Endothelial cell of umbilical vein (primary cell): ENCODE data around the gene MACROD2. TPM values are rescaled to one million over a fixed set of nuclear protein-coding genes. Genes with fewer than 3 reads are reported as not detected.

Experiments used
- BruUV-seq: library from RNA; stranded (reverse); fragments of 400-500 nt; replicated peaks from 2 replicates; lab custom pipeline; 2021; lab: Mats Ljungman, UMichigan
- CTCF ChIA-PET: fragments of 300-600, 350-600 bp; sonication (Branson Sonifier 250); formaldehyde crosslinking; loops from one replicate; lab custom pipeline; 2021; ENCODE audit warnings: antibody characterized with exemption, inconsistent platforms; lab: Charles Lee
- POLR2A ChIA-PET: fragments of 300-600, 350-600 bp; sonication (Branson Sonifier 250); formaldehyde crosslinking; loops from one replicate; lab custom pipeline; 2021; ENCODE audit warnings: antibody characterized with exemption, inconsistent platforms; lab: Charles Lee
- DNase-seq: peaks from one replicate; pipeline ENCODE4 v3.0.0-alpha.2; 2011; ENCODE audit warnings: low read depth, low spot score
- FAIRE-seq: peaks from 2 replicates; lab custom pipeline; 2011; peaks lifted over from hg19 to GRCh38; lab: Jason Lieb, UNC
- H2AFZ ChIP-seq: 2 replicates; pipeline ENCODE4 v1.6.0; 2012; ENCODE audit warnings: low read depth, low read length, control low read depth, inconsistent platforms
- H3K27ac ChIP-seq: 2 replicates; pipeline ENCODE4 v1.5.1; 2011; ENCODE audit warnings: low read depth, mild to moderate bottlenecking, control low read depth, low read length, moderate library complexity; ENCODE audit not compliant: insufficient read depth
- H3K27me3 ChIP-seq, 2 experiments: 2 replicates each; pipeline versions ENCODE4 v1.6.0 to v1.6.1; 2011; ENCODE audit warnings: low read length in 2 of 2, mixed read lengths in 1 of 2; ENCODE audit not compliant: control insufficient read depth in 2 of 2, insufficient read depth in 2 of 2
- H3K36me3 ChIP-seq, 2 experiments: 2 replicates in 1 of 2; 3 replicates in 1 of 2; pipeline ENCODE4 v1.5.1; 2011; ENCODE audit warnings: low read length in 2 of 2, mild to moderate bottlenecking in 1 of 2, moderate library complexity in 1 of 2; ENCODE audit not compliant: control insufficient read depth in 2 of 2, insufficient read depth in 2 of 2; ENCODE audit errors: extremely low read depth in 1 of 2
- H3K4me1 ChIP-seq: 3 replicates; pipeline ENCODE4 v1.5.1; 2011; ENCODE audit warnings: mild to moderate bottlenecking, low read length; ENCODE audit not compliant: control insufficient read depth, insufficient read depth; ENCODE audit errors: extremely low read depth
- H3K4me2 ChIP-seq: 2 replicates; pipeline ENCODE4 v1.6.1; 2011; ENCODE audit warnings: low read length, control low read depth, mixed read lengths; ENCODE audit not compliant: insufficient read depth
- H3K4me3 ChIP-seq, 3 experiments: fragments of 200-600 bp in 1 of 3; sonication (generic), shearing (Covaris generic) in 1 of 3; replicated peaks in 1 of 3; 2 replicates each; pipeline ENCODE4 v1.5.1; 2011 to 2016; ENCODE audit warnings: control low read depth in 3 of 3, low read length in 3 of 3, mild to moderate bottlenecking in 2 of 3, inconsistent platforms in 1 of 3, low read depth in 1 of 3, moderate library complexity in 1 of 3; ENCODE audit not compliant: insufficient read depth in 1 of 3
- H3K79me2 ChIP-seq: 2 replicates; pipeline ENCODE4 v1.6.0; 2012; ENCODE audit warnings: low read length, inconsistent platforms; ENCODE audit not compliant: control insufficient read depth, insufficient read depth
- H3K9ac ChIP-seq: replicated peaks from 2 replicates; pipeline ENCODE3; 2011; ENCODE audit warnings: low read length, control low read depth; ENCODE audit not compliant: insufficient read depth; ENCODE audit errors: extremely low read depth
- H3K9me1 ChIP-seq: replicated peaks from 3 replicates; pipeline ENCODE4 v1.6.0; 2011; ENCODE audit warnings: mild to moderate bottlenecking, low read length; ENCODE audit not compliant: control insufficient read depth, insufficient read depth; ENCODE audit errors: extremely low read depth
- H3K9me3 ChIP-seq: replicated peaks from 2 replicates; pipeline ENCODE4 v1.5.1; 2012; ENCODE audit warnings: low read length, inconsistent platforms; ENCODE audit not compliant: control insufficient read depth, insufficient read depth
- H4K20me1 ChIP-seq: replicated peaks from 2 replicates; pipeline ENCODE3; 2011; ENCODE audit warnings: mild to moderate bottlenecking, low read length; ENCODE audit not compliant: control insufficient read depth, insufficient read depth; ENCODE audit errors: extremely low read depth
- EZH2 ChIP-seq: IDR thresholded peaks from 2 replicates; pipeline ENCODE4 v1.6.1; 2012; ENCODE audit warnings: borderline replicate concordance, low read depth, mild to moderate bottlenecking, moderate library complexity, low read length, inconsistent platforms; ENCODE audit not compliant: severe bottlenecking
- FOS ChIP-seq: IDR thresholded peaks from 2 replicates; pipeline ENCODE4 v1.6.1; 2011; ENCODE audit warnings: mild to moderate bottlenecking, low read length, moderate library complexity, borderline replicate concordance; ENCODE audit not compliant: insufficient read depth
- GATA2 ChIP-seq: IDR thresholded peaks from 2 replicates; pipeline ENCODE4 v1.7.0; 2011; ENCODE audit warnings: low read depth, mild to moderate bottlenecking, moderate library complexity, mixed read lengths, low read length; ENCODE audit not compliant: insufficient read length, insufficient read depth
- JUN ChIP-seq: IDR thresholded peaks from 2 replicates; pipeline ENCODE4 v1.6.1; 2011; ENCODE audit warnings: borderline replicate concordance, low read depth; ENCODE audit not compliant: insufficient read length, insufficient read depth
- MYC ChIP-seq: IDR thresholded peaks from one replicate; pipeline ENCODE4 v1.6.1; 2011; ENCODE audit warnings: mild to moderate bottlenecking, low read depth, low read length
- POLR2A ChIP-seq: IDR thresholded peaks from 2 replicates; pipeline ENCODE4 v1.6.1; 2012; ENCODE audit warnings: low read depth, mild to moderate bottlenecking, control low read depth, low read length
- POLR2AphosphoS5 ChIP-seq: IDR thresholded peaks from 2 replicates; pipeline ENCODE4 v1.6.1; 2012; ENCODE audit warnings: low read depth, mild to moderate bottlenecking, control low read depth, low read length, moderate library complexity; ENCODE audit not compliant: insufficient read depth
- dilution Hi-C: fragments of 300-500 bp; cut with MboI; formaldehyde crosslinking; loops from one replicate; pipeline ENCODE4 v1.15.0; 2019; ENCODE audit warnings: low sequenced_read_pairs; ENCODE audit not compliant: extremely low pct_ligation_motif_present
- intact Hi-C: fragments of 100-400 bp; cut with micrococcal nuclease; formaldehyde crosslinking; loops from one replicate; pipeline ENCODE4 v1.10.0; 2022
- polyA plus RNA-seq, 4 experiments: library from polyadenylated mRNA; depleted of rRNA in 3 of 4; stranded (reverse) in 3 of 4; unstranded in 1 of 4; fragments of >200 nt; gene quantifications; 2 replicates each; pipeline versions ENCODE4 v1.2.1 to v1.2.3, GENCODE V29; 2011 to 2012; ENCODE audit warnings: missing spikeins in 1 of 4
- total RNA-seq: library from RNA; stranded (reverse); gene quantifications from 2 replicates; pipeline ENCODE4 v1.2.3, GENCODE V29; 2021
- TF ChIP-seq, protein P1 (sequence below): IDR thresholded peaks from 2 replicates; pipeline ENCODE4 v1.6.1; 2011; ENCODE audit not compliant: insufficient read depth, insufficient read length
- TF ChIP-seq, protein P2 (sequence below), 2 donors: IDR thresholded peaks; 1 replicate in 1 of 2; 2 replicates in 1 of 2; pipeline ENCODE4 v1.5.1; 2011; ENCODE audit warnings: low read length in 2 of 2, mild to moderate bottlenecking in 2 of 2, moderate library complexity in 2 of 2, control low read depth in 1 of 2, inconsistent platforms in 1 of 2, low read depth in 1 of 2; ENCODE audit not compliant: insufficient read depth in 1 of 2; ENCODE audit errors: extremely low read depth in 1 of 2

The MACROD2 gene
- total and polyA plus RNA-seq, 2 donors (not counting 3 experiments of a cell fraction or from before 2014, with no cell fraction given) = 0.11 to 0.73 TPM

GRCh38 chr20:15256676-15257568 lies 1261.6 kb downstream of the MACROD2 start:
- Histone ChIP-seq H3K4me1 (no peaks in the 10 kb centered on the region), H3K4me2 (no peak overlapping the region), H3K9me1 (no peaks in the 10 kb centered on the region), H3K27me3 (no peaks in the 10 kb centered on the region), H3K36me3 (no peaks in the 10 kb centered on the region), H3K79me2 (no peaks in the 10 kb centered on the region), H3K4me3 (no peak overlapping the region), H3K9ac (no peak overlapping the region), H4K20me1 (no peaks in the 10 kb centered on the region), H3K9me3 (no peaks in the 10 kb centered on the region), H3K27ac (no peak overlapping the region), H2AFZ (no peak overlapping the region)
- dilution Hi-C loops = no loop called here
- intact Hi-C loops = no loop called here
- FAIRE-seq (no peak), DNase-seq (no peak)
- no TSS peak for BruUV-seq
- ChIA-PET POLR2A (no interaction called here), CTCF (interaction anchor here (1.0 to 1.2 kb wide), 2 partner anchors 16 to 20 kb away, joined by 3 to 4 read pairs; no protein-coding TSS in a partner anchor)
- TF ChIP-seq, protein P1, sequence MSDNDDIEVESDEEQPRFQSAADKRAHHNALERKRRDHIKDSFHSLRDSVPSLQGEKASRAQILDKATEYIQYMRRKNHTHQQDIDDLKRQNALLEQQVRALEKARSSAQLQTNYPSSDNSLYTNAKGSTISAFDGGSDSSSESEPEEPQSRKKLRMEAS = no peak
- TF ChIP-seq MYC (no peak), GATA2 (no peak), POLR2A (no peak), FOS (no peak), JUN (no peak), EZH2 (no peak), POLR2AphosphoS5 (no peak)
- TF ChIP-seq, protein P2, sequence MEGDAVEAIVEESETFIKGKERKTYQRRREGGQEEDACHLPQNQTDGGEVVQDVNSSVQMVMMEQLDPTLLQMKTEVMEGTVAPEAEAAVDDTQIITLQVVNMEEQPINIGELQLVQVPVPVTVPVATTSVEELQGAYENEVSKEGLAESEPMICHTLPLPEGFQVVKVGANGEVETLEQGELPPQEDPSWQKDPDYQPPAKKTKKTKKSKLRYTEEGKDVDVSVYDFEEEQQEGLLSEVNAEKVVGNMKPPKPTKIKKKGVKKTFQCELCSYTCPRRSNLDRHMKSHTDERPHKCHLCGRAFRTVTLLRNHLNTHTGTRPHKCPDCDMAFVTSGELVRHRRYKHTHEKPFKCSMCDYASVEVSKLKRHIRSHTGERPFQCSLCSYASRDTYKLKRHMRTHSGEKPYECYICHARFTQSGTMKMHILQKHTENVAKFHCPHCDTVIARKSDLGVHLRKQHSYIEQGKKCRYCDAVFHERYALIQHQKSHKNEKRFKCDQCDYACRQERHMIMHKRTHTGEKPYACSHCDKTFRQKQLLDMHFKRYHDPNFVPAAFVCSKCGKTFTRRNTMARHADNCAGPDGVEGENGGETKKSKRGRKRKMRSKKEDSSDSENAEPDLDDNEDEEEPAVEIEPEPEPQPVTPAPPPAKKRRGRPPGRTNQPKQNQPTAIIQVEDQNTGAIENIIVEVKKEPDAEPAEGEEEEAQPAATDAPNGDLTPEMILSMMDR (IDR thresholded peaks at IDR 0.05; ENCODE audit: extremely low read depth in 1 of 2, insufficient read depth in 1 of 2, low read depth in 1 of 2, low read length in 2 of 2) = no peak
